Peyer's patch (tissue), 4 donors: Measurements from ENCODE around the gene MAST4. TPM values are rescaled to one million over a fixed set of nuclear protein-coding genes. Genes with fewer than 3 reads are reported as not detected.
A peak's percentile ranks its signal among the peaks of the same experiment; 100 is the strongest.

ENCODE experiments used
- DNase-seq, 3 donors: peaks; one replicate each; pipeline ENCODE4 v3.0.0-alpha.2; 2017 to 2019
- H3K27ac ChIP-seq, 4 donors: fragments of 200-600 bp; sonication (generic); one replicate each; pipeline ENCODE4 v1.5.1; 2016 to 2019
- H3K27me3 ChIP-seq, 2 donors: fragments of 200-600 bp; sonication (generic); one replicate each; pipeline ENCODE4 v1.5.1; 2019
- H3K36me3 ChIP-seq, 3 donors: fragments of 200-600 bp; sonication (generic); one replicate each; pipeline ENCODE4 v1.5.1; 2016 to 2019
- H3K4me1 ChIP-seq, 4 donors: fragments of 200-600 bp; sonication (generic); one replicate each; pipeline ENCODE4 v1.5.1; 2016 to 2019
- H3K4me3 ChIP-seq, 4 donors: fragments of 200-600 bp; sonication (generic); 1 replicate in 3 of 4; 2 replicates in 1 of 4; pipeline ENCODE4 v1.5.1; 2016 to 2019; ENCODE audit warnings: mild to moderate bottlenecking in 1 of 4
- H3K9me3 ChIP-seq, 4 donors: fragments of 200-600 bp; sonication (generic); one replicate each; pipeline ENCODE4 v1.5.1; 2016 to 2019; ENCODE audit warnings: mild to moderate bottlenecking in 1 of 4
- CTCF ChIP-seq, 6 experiments: fragments of 450-650 bp in 4 of 6; fragments of 200-600 bp in 2 of 6; sonication (generic) in 1 of 6; IDR thresholded peaks; one replicate each; pipeline ENCODE4 v1.5.1; 2017 to 2019; ENCODE audit warnings: antibody characterized with exemption in 6 of 6, mild to moderate bottlenecking in 3 of 6, moderate library complexity in 1 of 6
- POLR2A ChIP-seq, 2 donors: fragments of 450-650 bp; IDR thresholded peaks; one replicate each; pipeline ENCODE4 v1.5.1; 2017; ENCODE audit warnings: antibody characterized with exemption in 2 of 2, mild to moderate bottlenecking in 2 of 2, moderate library complexity in 2 of 2
- total RNA-seq, 4 donors: library from RNA; depleted of rRNA; stranded (reverse); fragments of >200 nt; gene quantifications; one replicate each; pipeline ENCODE4 v1.1.0, GENCODE V29; 2016

MAST4 gene
- 10 to 100 TPM; 20.2 to 23.1 (median 21.4) TPM for total RNA-seq

GRCh38 chr5:66595756-66596635 lies at the start of gene MAST4:
TSS of gene MAST4 (plus strand) at chr5:66596393. CDS start at chr5:66596656, 263 bp downstream.
- peak within 1 kb of the TSS; percentile 56 to 70 (median 64) for H3K4me3 ChIP-seq
- peak within 1 kb of the TSS in 2 of 4 donors; percentile 40 to 80 for H3K27ac ChIP-seq
- H3K4me1 ChIP-seq: peaks cover 0 to 10% (median 0%) of the 10 kb centered on the region in 4 donors
- H3K27me3 ChIP-seq: no peaks in the 10 kb centered on the region
- no peaks in the 10 kb centered on the region for H3K36me3 ChIP-seq
- no peaks in the 10 kb centered on the region for H3K9me3 ChIP-seq
- peak in 1 of 2 donors; percentile 26 for TF ChIP-seq POLR2A (IDR thresholded peaks at IDR 0.05)
- TF ChIP-seq CTCF (IDR thresholded peaks at IDR 0.05): no peak
- DNase-seq: peak; percentile 76 to 93 (median 88)

DNA sequence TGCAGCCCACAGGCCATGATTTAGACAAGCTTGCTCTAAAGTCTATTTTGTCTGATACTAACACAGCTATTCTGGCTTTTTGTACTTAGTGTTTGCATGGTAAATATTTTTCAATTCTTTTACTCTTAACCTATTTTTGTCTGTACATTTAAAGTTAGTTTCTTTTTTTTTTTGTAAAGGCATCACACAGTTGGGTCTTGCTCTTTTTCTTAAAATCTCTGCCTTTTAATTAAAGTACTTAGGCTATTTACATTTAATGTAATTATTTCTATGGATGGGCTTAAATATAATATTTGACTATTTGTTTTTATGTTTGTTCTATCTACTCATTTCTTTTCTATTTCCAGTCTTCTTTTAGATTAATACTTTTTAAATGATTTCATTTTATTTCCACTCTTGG lies 49.7 kb upstream of the MAST4 start:
- H3K4me3 ChIP-seq: no peak overlapping the region
- TF ChIP-seq POLR2A (IDR thresholded peaks at IDR 0.05): no peak
- peaks cover 0 to 6% (median 0%) of the 10 kb centered on the region in 4 donors for H3K9me3 ChIP-seq
- no peak overlapping the region for H3K27ac ChIP-seq
- H3K27me3 ChIP-seq: no peaks in the 10 kb centered on the region
- H3K4me1 ChIP-seq: no peaks in the 10 kb centered on the region
- no peaks in the 10 kb centered on the region for H3K36me3 ChIP-seq
- DNase-seq: no peak

DNA sequence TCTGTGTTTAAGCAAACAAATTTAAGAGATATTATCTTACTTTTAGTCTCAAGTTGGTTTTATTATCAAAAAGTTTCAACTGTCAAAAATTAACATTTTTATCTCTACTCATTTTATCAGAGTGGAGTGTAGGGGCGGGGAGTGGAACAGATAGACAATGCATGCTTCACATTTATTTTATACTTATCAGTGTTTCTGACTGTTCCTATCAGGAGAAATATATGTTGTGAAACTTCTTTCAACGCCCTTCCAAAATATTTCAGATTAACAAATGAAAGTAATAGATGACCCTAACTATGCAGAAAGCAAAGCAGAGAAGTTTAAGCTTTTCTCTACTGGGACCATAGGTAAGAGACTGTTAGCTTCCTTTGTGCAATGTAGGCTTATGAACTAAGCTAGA lies 44.9 kb upstream of the MAST4 start:
- Histone ChIP-seq H3K27me3 (no peaks in the 10 kb centered on the region), H3K4me1 (peaks cover 0 to 4% (median 0%) of the 10 kb centered on the region in 4 donors), H3K36me3 (no peaks in the 10 kb centered on the region), H3K27ac (no peak overlapping the region), H3K9me3 (peaks cover 0 to 5% (median 0%) of the 10 kb centered on the region in 4 donors), H3K4me3 (no peak overlapping the region)
- no peak for DNase-seq
- TF ChIP-seq CTCF (IDR thresholded peaks at IDR 0.05) (no peak), POLR2A (IDR thresholded peaks at IDR 0.05) (no peak)

- DNase-seq: no peak
- H3K27me3 ChIP-seq: no peaks in the 10 kb centered on the region
- TF ChIP-seq CTCF (IDR thresholded peaks at IDR 0.05) (no peak), POLR2A (IDR thresholded peaks at IDR 0.05) (no peak)
Measured at GRCh38 chr5:66551945-66552344, 44.2 kb upstream of the MAST4 start.

DNA sequence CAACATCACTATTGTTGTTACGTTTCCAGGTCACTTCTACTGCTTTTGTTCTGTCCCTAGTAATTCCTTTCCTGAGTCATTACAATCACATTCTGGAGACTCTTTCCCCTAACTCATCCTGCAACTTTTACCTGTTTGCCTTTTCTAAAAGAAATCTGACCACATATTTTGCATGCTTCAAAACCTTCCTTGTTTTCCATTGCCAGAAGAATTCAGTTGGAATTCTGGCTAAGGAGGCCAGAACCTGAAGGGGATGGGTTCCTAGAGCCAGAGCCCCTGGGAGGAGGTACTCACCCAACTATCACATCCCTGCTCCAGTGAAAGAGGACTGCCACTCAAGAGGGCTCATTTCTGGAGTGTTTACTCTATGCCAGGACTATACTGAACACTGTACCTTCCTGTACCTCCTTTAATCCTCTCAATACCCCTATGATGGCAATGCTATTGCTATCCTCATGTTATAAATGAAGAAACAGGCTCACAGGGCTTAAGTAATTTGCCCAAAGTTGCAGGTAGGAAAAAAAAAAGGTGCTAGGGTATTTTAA lies 42.8 kb upstream of the MAST4 start:
- no peak for DNase-seq
- no peaks in the 10 kb centered on the region for H3K27me3 ChIP-seq
- H3K4me3 ChIP-seq: no peak overlapping the region
- no peak for TF ChIP-seq POLR2A (IDR thresholded peaks at IDR 0.05)
- no peak for TF ChIP-seq CTCF (IDR thresholded peaks at IDR 0.05)
- H3K4me1 ChIP-seq: peaks cover 0 to 4% (median 0%) of the 10 kb centered on the region in 4 donors
- no peaks in the 10 kb centered on the region for H3K9me3 ChIP-seq
- no peaks in the 10 kb centered on the region for H3K36me3 ChIP-seq
- peak overlapping the region in 1 of 4 donors; percentile 39 for H3K27ac ChIP-seq

More at GRCh38 chr5:66551945-66552344, 44.2 kb upstream of the MAST4 start:
- Histone ChIP-seq H3K4me1 (peaks cover 0 to 4% (median 0%) of the 10 kb centered on the region in 4 donors), H3K4me3 (no peak overlapping the region), H3K9me3 (no peaks in the 10 kb centered on the region), H3K36me3 (no peaks in the 10 kb centered on the region), H3K27ac (no peak overlapping the region)
